ENCODE data around the gene UBE2G2.

Gene UBE2G2

DNA sequence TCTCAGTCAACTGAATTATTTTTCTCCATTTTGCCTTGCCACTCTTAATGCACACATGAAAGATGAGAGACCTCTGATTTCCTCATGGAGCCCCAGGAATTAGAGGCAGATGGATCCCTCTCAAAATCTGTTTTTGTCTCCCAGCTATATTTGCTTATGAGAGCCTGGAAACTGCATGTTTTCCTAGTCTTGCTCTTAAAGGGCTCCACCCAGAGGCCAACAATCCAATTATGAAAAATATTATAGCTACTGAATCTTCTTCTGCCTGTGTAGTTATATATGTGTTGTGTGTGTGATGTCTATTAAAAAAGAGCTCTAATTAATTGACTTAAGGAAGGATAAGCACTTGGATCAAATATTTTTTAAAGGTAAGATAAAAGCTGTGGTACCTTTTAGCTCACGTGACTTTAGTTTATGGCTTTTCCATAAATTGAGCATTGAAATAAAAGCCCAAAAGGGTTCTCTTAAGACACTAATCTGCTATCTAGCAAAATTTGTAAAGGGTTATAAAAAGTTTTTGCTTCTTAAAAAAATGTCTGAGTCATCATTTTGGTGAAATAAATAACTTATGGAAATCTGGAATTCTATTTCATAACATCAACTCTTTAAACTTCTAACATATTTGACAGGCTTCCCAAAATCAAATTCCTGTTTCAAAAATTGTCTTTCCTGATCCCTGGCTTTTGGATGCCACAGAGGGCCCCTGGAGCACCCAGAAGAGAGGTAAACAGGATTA, 59.0 kb downstream of the UBE2G2 start:
- no peak for DNase-seq

GRCh38 chr21:44741921-44742320, 59.7 kb downstream of the UBE2G2 start:
- DNase-seq = no peak

DNA sequence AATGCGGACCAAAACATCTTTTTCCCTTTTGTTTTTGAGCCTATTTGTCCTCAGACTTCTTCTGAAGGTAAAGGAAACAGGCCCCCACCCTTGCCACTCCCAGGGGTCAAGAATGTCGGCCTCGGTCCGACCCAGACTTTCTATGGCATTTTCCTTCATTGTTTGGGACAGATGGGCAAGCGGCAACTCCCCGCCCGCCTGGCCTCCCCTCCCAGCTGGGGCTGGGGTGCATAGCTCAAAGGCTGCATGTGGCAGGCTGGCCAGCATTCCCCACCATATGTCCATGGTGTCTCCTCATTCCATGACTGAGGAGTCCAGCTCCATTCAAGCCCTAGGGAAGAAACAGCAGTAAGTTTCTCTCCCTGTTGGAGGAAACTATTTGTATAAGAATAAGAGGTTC, 60.9 kb downstream of the UBE2G2 start:
- no peak for DNase-seq

DNA sequence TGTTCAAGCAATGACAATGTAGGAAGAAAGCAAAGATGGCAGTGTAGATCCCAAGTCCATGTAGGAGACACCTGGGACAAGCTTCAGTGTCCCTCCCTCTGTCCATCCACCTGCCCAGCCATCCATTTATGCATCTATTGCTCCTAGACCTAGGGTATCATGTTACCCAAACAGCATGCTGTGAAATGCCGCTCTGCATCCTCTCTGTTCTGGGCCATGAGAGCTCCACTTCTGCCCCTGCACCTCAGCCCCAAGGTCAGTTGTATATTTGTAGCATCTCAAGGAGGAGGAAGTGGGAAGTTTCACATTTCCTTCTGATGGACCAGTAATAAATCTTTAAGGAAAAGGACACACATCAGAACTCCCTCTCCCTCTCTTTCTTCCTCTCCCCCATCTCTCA, 62.3 kb downstream of the UBE2G2 start:
- no peak for DNase-seq

DNA sequence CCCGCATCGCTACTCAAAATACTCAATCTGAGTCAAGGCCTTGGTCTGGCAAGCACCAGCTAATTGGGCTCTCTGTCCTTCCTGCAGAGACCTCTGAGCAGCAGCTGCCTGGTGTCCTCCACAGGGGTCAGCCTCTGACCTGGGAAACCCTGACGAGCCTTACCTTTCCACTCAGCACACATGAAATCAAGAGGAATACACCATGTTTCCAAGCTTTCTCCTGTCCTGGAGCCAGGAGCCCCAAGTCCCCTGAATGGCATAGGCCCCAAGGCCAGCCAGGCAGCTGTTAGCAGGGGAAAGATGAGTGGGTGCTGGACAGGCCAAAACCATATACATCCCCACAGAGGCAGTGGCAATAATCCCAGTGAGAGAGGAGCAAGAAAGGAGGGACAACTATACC, 63.0 kb downstream of the UBE2G2 start:
- DNase-seq = no peak

DNA sequence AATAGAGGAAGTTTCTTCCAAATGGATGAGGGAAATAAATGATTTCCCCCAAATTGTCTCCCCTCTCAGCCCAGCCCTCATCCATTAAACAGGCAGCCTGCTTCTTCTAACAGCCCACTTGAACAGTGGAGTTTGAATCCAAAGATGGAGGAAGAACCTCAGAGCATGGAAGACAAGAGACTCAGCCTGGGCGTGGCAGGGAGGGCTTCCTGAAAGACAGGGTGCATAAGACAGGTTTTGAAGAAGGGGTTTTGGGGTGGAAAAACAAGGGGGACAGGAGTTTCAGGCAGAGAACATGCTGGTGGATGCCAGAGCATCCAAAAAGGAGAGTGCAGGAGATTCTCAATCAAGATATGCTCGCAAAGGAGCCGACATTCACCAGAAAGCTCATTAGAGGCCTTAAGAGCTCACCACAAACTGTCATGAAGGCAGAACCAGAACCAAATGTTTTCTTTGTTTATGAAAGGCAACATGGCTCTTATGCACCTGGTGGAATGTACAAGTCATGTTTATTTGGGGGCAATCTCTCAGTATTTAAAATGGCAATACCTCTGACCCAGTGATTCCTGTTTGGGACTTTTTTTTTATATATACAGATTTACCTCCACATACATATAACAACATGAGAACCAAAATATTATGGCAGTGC, 63.8 kb downstream of the UBE2G2 start:
- no peak for DNase-seq

DNA sequence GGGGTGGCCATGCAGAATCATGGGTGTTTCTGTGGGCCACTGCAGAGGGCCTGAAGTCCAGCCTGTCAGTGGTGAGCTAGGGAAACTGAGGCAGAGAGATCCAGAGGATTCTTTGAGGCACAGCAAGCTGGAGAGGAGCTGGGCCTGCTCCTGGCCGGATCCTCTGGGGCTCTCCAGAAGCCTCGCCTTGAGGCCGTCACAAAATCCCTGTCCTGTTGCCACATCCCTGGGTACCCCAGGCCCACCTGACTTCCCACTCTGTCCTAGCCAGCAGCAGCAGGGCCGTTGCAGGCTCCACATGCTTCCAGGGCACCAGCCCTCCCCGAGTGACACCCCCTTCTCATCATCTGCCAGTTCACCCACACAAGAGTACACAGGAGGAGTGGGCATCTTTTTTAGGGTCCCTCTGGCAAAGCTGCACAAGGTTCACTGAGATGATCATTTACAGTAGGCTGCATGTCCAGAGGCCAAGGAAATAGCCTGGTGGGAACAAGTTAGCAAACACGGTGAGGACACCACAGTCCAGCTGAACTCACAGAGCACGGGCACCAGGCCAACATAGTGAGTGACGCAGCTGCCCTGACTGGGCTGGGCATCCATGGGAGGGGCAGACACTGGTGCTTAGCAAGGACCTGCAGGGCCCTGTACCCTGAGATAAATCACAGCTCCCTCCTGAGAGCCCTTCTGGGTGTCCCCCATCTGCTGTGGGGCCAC, 65.2 kb downstream of the UBE2G2 start:
- DNase-seq = no peak

- no peak for DNase-seq
Measured at GRCh38 chr21:44735821-44736220, 65.8 kb downstream of the UBE2G2 start.

DNA sequence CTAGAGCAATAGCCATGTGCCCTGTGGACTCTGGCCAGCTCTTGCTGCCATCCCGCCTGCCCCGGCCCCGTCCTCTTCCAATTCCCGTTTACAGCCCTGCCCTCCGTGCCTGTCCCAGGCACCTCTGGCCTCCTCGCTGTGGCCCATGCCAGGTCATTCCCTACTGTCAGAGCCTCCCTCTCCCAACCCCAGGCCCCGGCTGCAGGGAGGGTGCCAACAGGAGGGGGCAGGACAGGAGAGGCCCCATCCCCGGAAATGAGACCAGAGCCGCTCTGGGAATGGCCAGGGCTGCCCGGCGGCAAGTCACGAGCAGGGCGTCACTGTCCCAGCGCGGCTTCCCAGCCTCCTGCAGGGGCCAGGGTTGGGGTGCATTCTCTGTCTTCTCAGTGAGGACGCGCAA, 66.8 kb downstream of the UBE2G2 start:
- DNase-seq = no peak

GRCh38 chr21:44734026-44734745, 67.4 kb downstream of the UBE2G2 start:
- no peak for DNase-seq

DNA sequence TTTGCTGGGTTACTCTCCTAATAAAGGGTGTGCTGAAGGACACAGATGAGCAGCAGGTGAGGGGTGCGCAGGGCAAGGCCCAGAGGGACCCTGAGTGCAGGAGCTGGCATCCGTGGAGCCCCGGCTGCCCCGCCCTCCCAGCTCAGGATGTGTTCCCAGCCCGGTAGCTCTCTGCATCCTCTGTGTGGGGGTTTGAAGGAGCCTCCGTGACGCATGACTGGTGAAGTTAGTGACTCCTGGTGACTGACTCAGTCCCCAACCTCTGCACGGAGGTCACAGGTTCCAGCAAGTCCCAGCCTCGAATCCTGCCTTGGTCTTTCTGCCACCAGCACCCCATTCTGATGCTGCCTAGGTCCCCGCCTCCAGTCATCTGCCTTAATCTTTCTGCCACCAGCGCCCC, 68.7 kb downstream of the UBE2G2 start:
- no peak for DNase-seq

GRCh38 chr21:44732263-44732662, 69.4 kb downstream of the UBE2G2 start:
- no peak for DNase-seq

DNA sequence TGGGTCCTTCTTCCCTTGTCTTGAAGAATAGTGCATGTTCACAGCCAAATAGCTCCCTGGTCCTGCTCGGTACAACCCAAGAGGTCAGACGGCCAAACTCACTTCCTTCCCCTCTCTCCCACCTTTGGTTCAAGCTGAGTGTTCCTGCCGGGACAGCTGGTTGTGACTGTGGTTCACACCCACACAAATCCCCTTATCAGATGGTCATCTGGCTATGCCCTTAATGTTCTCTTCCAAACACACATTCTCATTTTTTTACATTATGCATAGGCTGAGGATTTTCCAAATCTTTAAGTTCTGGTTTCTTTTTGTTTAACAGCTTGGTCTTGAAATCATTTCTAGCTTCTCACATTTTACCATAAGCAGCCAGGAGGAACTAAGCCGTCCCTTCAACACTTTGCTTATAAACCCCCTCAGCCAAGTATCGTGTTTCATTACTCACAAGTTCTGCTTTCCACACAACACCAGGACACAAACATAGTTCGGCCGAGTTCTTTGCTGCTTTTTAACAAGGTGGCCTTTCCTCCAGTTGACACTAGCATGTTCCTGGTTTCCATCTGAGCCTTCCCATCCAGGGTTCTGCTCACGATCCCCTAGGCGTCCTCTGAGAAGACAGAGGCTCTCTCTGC, 70.6 kb downstream of the UBE2G2 start:
- no peak for DNase-seq

DNA sequence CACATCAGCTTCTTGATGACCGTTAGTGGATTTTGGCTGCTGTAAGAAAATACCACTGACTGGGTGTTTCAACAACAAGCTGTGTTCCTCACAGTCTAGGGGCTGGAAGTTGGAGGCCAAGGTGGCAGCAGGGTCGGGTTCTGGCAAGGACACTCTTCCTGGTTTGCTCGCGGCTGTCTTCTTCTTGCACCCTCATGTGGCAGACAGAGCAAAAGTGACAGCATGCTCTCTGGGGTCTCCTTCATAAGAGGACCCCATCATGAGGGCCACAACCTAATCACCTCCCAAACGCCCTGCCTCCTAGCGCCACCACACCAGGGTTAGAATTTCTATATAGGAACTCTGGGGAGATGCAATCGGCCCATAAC, 71.6 kb downstream of the UBE2G2 start:
- DNase-seq = no peak

DNA sequence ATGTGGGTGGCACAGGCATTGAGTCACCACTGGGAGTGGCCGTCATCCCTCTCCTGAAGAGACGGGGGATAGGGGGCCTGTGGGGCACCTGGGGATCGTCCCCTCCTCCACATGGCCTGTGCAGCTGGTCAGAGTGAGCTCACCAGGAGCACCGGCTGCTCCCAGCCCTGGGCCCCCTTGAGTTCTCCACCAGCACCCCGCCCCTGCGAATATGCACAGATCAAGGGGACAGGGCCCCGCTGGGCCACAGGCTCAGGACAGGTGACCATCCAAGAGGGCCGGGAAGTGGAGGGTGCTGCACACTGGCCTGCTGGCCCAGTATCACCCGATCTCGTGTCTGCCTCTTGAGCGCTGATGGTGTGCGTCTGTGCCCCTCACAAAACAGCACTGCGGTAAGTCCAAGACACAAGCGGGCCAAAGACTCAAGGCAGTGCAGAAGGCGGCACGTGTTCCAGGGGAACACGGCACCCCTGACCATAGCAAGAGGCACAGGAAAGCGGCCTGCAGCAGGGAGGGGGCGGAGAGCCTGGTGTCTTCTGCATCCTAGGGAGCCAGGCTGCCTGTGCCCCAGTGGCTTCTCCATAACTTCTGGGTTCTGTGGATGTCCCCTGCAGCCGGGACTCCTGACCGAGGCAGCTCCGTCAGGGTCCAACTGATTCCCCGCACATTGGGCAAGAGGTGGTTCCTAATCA, 72.1 kb downstream of the UBE2G2 start:
- no peak for DNase-seq

- no peak for DNase-seq
Measured at GRCh38 chr21:44728716-44729115, 72.9 kb downstream of the UBE2G2 start.

DNA sequence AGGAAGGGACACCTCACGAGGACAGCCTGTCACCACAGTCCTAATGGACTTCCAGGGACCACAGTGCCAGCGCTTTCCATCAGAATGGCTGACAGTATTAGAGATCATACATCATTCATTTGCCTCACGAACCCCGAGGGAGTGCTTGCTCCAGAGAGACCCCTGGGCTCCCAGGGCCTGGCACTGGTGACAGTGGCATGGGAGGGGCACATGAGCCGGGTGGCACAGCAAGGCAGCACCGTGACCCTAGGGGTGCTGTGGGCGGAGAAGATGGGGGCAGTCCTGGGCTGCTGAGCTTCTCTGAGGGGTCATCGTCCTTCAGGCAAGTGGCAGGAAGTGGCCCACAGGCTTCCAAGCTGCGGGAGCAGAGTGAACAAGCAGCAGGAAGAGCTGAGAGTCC, 73.9 kb downstream of the UBE2G2 start:
- DNase-seq = no peak

GRCh38 chr21:44727321-44727720, 74.3 kb downstream of the UBE2G2 start:
- DNase-seq = no peak

GRCh38 chr21:44726826-44727225, 74.8 kb downstream of the UBE2G2 start:
- DNase-seq = no peak

- DNase-seq = no peak
Measured at GRCh38 chr21:44724926-44725325, 76.7 kb downstream of the UBE2G2 start.

GRCh38 chr21:44724196-44724595, 77.4 kb downstream of the UBE2G2 start:
- DNase-seq = no peak

Measured in T-helper 9 cell (primary cell).